GM21515 (cell line): Measurements from ENCODE around the gene FOLR1.
"Not testable (repeated sequence)": the region's sequence is repeated elsewhere in the genome, so short reads cannot be mapped to it uniquely, and the experiment has no call there.

Source experiments
- ATAC-seq: cut with Tn5 transposase; IDR thresholded peaks from one replicate; pipeline ENCODE4 v1.9.1; 2021; ENCODE audit not compliant: unreplicated experiment

FOLR1 gene

DNA sequence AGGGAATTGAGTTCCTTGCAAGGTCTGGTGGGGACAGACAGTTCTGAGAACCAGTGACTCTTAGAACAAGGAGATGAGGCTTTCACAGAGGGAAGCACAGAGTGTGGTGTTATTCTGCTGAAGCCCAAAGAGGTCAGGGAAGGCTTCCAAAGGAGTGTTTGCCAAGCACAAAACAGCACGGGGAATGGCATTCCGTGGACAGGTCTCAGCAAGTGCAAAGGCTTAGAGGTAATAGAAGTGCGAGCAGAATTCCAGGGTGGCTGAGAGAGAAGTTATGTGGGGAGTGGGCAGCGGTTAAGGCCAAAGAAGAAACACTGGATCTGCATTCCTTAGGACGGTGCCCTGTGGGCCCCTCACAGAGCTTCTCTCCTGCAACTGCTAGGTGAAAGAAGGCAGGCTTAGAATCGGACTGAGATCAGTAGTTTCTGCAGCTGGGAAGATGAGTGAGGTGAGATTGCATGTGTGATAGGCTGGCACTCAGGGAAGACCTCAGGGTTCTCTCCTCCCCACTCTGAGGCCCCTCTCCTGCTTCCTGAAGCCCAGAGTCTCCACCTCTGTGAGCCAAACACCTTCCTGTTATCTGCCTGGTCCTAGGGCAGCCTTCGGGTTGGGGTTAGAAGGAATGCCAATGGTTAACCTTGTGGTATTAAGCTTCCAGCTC is 10.9 kb upstream of the FOLR1 start:
- ATAC-seq = not testable (repeated sequence)

DNA sequence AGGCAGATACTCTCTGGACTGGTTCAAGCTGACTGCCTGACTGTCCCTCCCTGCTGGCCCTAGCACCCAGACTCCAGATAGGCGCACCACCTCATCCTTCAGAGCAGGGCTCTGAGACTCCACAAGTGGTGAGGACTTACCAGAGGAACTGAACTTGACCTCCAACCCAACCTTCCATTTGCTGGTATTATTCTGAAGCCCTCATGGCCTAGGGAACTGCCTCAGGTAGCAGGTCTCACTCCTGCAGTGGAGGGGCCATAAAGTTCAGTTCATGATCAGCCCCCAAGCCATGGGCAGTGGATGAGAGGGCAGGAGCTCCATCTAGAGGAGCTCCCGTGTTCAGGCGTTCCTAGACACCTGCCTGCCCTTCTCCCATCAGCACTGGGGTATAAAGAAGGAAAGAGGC is 10.4 kb upstream of the FOLR1 start:
- ATAC-seq = not testable (repeated sequence)

DNA sequence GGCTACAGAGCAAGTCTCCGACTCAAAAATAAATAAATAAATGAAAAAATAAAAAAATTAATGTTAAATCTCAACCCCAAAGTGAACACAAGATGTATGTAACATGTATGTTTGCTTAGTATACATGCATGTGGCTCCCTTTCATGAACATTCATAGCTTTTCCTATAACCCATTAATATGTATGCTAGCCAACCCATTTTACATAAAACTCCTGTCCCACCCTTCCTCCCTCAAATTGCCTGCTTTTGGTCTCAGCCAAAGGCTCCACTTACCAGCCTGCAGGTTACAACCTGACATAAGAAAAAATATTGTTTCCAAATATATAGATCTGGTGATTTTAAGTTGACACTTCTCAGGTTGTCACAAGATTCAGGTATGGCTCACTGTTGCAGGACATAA is 3.7 kb upstream of the FOLR1 start:
- ATAC-seq = no peak

DNA sequence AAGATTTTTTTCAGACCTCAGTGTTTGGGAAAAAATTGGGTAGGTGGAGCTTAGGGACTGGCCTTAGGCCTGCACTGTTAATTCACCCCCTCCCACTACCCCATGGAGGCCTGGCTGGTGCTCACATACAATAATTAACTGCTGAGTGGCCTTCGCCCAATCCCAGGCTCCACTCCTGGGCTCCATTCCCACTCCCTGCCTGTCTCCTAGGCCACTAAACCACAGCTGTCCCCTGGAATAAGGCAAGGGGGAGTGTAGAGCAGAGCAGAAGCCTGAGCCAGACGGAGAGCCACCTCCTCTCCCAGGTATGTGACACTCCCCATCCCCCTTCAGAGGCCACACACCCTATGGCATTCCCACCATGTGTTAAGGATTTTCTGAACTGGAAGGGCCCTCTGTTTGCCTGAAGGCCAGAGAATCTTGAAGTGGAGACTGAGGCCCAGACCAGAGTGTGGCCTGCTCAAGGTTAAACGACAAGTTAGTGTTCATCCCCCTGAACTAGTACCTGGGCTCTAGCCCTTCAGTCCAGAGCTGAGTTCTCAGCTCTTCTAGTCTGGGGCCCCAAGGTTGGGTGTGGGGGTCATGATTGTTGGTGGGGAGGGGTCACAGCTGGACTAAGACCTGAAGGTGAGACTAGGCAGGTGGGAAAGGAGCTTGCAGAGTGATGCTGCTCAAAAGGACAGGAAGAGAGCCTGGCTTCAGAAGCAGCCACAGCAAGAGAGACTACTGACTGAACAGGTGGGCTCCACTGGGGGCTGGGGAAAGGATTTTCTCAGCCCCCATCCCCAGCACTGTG is 2.3 kb upstream of the FOLR1 start:
- ATAC-seq = no peak

DNA sequence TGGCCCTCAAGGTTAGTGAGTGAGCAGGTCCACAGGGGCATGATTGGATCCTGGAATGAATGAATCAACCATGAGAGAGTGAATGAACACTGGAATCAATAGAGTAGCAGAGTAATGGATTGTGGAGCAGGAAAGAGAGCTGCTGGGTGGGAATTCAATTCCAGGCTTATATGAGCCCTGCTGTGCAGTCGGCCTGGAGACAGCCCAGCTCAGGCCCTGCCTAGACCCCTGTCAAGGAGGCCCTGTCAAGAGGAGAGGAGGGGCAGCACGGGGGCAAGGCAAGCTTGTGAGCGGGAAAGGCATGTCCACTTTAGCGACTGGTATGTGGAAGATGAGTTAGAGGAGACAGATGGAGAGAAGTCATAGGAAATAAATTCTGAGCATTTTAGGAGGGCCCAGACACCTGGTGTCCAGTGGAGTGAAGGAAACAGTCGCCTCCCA is 1.3 kb upstream of the FOLR1 start:
- no peak for ATAC-seq

DNA sequence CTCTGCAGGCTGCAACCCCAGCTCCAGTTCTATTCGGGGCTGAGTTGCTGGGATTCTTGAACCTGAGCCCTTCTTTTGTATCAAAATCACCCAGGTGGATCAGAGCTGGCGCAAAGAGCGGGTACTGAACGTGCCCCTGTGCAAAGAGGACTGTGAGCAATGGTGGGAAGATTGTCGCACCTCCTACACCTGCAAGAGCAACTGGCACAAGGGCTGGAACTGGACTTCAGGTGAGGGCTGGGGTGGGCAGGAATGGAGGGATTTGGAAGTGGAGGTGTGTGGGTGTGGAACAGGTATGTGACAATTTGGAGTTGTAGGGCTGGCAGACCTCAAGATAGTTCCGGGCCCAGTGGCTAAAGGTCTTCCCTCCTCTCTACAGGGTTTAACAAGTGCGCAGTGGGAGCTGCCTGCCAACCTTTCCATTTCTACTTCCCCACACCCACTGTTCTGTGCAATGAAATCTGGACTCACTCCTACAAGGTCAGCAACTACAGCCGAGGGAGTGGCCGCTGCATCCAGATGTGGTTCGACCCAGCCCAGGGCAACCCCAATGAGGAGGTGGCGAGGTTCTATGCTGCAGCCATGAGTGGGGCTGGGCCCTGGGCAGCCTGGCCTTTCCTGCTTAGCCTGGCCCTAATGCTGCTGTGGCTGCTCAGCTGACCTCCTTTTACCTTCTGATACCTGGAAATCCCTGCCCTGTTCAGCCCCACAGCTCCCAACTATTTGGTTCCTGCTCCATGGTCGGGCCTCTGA is 3.8 kb downstream of the FOLR1 start:
- ATAC-seq = no peak

DNA sequence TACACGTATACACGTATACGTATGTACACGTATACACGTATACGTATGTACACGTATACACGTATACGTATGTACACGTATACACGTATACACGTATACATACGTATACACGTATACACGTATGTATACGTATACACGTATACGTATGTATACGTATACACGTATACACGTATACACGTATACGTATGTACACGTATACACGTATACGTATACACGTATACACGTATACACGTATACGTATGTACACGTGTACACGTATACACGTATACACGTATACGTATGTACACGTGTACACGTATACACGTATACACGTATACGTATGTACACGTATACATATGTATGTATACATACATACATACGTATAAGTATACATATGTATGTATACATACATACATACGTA is 9.5 kb downstream of the FOLR1 start:
- ATAC-seq = not testable (repeated sequence)

DNA sequence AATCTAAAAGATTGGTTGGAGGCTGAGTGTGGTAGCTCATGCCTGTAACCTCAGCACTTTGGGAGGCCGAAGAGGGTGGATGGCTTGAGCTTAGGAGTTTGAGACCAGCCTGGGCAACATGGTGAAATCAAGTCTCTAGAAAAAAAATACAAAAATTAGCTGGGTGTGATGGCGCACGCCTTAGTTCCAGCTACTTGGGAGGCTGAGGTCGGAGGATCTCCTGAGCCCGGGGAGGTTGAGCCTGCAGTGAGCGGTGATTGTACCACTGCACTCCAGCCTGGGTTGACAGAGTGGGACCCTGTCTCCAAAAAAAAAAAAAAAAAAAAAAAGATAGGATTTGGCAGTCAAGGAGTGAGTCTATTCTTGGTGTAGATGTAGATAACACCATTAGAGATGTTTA is 10.6 kb downstream of the FOLR1 start:
- ATAC-seq = no peak

DNA sequence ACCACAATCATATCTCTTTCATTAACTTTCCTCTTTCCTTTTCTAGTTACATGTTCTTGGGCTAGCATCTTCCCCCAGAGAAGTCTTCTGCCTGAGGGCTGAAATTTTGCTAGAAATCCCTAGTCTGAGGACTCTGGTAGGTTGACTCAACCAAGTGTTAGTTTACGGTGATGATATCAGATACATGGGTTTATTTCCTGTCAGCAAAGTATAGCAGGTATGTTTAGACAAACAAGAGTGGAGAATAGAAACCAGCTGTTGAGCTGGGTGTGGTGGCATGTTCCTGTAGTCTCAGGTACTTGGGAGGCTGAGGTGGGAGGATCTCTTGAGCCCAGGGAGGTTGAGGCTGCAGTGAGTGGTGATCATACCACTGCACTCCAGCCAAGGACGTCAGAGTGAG is 11.2 kb downstream of the FOLR1 start:
- ATAC-seq = no peak

DNA sequence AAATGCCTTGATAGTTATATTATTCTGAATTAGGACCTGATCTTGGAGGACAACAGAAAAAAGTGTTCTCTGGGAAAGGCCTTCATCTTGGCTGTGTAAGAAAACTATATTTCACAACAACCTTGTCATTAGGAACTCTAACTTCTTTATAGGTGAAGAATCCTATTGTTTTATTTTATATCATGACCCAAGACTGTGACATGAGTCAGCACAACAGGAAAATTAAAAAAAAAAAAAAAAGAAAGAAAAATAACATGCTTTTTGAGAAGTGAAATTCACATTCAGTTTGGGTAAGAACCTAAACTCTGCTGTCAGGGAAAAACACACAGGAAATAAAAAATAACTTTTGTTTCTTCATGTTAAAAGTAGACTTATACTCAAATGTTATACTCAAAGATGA is 12.9 kb downstream of the FOLR1 start:
- no peak for ATAC-seq

DNA sequence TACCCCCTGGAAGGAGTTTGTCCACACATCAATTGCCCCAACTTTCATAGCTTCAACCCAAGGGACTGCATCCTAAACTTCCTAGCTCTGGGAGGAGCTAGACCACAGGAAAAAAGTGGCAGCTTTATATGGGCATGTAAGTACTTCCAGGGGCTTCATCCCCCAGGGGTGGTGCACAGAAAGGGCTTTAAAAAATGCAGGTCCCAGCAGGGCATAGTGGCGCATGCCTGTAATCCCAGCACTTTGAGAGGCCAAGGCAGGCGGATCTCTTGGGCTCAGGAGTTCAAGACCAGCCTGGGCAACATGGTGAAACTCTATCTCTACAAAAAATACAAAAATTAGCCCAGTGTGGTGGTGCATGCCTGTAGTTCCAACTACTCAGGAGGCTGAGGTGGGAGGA is 14.9 kb downstream of the FOLR1 start:
- ATAC-seq = not testable (repeated sequence)

DNA sequence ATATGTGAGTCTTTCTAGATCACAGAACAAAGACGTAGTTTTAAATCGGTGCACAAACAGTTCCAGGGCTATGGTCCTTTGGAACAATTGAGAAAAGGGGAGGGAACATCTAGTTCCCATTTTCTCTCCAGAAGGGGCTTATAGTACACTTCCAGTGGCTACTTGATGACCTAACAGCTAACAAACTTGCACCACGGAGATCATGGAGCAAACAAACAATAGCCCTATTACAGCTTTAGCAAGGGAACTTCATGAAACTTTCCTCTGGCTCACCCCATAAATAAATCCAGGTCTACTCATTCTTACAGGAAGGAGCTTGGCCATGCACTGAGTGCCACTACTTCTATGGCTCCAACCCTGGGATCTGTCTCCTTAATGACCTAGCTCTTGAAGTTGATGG is 16.3 kb downstream of the FOLR1 start:
- no peak for ATAC-seq

DNA sequence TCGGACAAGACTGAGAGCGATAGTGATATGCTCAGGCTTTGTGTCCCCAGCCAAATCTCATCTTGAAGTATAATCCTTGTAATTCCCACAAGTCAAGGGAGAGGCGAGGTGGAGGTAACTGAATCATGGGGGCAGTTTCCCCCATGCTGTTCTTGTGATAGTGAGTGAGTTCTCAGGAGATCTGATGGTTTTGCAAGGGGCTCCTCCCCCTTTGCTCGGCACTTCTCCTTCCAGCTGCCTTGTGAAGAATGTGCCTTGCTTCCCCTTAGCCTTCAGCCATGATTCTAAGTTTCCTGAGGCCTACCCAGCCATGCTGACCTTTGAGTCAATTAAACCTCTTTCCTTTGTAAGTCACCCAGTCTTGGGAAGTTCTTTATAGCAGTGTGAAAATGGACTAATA is 17.2 kb downstream of the FOLR1 start:
- no peak for ATAC-seq

DNA sequence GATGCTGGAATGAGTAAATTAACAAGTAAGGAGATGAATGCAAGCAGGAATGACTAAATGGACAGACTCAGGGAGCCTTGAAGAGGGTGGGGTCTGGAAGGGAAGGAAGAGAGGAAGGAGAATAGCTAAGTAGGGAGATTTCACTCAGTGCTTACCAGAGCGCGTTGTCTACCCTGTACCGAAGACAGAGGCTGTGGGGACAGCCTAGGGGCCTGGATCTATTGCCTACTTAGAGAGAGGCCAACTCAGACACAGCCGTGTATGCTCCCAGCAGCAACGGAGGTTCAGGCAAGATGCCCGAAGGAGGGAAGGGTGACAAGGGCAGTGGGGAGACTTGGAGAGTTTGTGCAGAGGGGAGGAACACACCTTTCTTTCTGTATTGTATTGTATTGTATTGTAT is 24.7 kb downstream of the FOLR1 start, which contains the start of gene FOLR2:
FOLR2 (plus strand) TSS at position 157 of the 400 bp plus-strand sequence. CDS start 1,791 bp downstream, outside the sequence.
- ATAC-seq = no peak

DNA sequence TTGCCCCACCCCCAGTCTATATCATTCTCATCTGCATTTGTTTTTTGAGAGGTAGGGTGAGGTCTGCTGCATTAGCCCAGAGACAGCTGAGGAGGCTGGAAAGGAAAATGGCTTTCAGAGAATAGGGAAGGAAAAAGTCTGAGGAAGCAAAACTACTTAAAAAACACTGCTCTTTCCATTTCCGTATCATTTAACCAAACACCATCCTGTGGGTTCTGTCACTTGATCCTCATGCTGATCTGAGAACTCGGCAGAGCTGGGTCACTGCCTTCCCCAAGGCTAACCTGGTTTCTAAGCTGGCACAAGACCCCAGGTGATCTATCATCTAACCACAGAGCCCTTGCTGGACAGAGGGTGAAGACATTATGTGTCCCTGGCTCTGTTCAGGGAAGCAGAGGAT is 25.9 kb downstream of the FOLR1 start:
- ATAC-seq = no peak

DNA sequence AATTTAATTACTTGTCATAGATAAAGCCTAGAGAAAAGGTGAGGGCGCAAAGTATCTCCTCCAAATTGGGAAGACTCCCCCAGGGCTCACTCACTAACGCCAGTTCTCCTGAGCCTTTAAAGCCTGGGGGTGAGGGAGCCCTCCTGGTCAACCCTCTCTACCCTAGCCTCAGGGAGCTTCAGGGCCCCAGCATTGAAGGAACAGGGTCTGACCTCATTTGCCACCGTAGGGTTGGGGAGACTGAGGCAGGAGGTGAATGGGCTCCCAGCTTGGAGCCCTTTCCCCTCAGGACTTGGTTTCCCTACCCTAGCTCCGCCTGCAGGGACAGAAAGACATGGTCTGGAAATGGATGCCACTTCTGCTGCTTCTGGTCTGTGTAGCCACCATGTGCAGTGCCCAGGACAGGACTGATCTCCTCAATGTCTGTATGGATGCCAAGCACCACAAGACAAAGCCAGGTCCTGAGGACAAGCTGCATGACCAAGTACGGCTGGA is 26.4 kb downstream of the FOLR1 start:
- ATAC-seq = no peak

DNA sequence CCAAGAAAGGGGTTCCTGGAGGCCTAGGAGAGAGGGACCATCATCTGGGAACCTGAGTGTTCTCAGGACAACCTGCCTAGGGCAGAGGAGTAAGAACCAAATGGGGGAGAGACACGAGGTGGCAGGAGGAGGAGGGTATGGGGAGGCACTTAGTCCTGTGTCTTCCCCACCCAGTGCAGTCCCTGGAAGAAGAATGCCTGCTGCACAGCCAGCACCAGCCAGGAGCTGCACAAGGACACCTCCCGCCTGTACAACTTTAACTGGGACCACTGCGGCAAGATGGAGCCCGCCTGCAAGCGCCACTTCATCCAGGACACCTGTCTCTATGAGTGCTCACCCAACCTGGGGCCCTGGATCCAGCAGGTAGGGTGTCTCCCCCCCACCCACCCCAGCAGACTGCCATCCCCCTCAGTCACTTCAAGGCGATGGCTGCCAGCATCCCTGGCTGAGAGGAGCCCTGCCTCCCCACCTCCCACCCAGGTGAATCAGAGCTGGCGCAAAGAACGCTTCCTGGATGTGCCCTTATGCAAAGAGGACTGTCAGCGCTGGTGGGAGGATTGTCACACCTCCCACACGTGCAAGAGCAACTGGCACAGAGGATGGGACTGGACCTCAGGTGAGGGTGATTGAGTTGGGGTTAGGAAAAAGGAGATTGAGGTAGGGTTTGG is 28.9 kb downstream of the FOLR1 start:
- no peak for ATAC-seq

DNA sequence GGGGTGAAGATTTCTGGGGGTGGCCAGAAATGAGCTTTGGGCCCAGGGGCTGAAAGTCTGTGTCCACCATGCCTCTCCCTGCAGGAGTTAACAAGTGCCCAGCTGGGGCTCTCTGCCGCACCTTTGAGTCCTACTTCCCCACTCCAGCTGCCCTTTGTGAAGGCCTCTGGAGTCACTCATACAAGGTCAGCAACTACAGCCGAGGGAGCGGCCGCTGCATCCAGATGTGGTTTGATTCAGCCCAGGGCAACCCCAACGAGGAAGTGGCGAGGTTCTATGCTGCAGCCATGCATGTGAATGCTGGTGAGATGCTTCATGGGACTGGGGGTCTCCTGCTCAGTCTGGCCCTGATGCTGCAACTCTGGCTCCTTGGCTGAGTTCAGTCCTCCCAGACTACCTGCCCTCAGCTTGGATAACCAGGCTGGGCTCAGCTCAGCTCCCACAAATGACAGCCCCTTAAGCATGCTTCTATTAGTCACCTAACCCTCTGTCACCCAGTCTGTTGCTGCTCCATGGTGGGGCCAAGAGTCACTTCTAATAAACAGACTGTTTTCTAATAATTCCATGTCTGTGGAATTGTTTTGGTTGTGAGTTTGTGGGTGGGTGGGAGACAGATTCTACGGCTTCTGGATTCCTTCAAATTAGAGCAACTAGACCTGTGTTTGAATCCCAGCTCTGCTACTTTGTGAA is 29.6 kb downstream of the FOLR1 start:
- no peak for ATAC-seq

DNA sequence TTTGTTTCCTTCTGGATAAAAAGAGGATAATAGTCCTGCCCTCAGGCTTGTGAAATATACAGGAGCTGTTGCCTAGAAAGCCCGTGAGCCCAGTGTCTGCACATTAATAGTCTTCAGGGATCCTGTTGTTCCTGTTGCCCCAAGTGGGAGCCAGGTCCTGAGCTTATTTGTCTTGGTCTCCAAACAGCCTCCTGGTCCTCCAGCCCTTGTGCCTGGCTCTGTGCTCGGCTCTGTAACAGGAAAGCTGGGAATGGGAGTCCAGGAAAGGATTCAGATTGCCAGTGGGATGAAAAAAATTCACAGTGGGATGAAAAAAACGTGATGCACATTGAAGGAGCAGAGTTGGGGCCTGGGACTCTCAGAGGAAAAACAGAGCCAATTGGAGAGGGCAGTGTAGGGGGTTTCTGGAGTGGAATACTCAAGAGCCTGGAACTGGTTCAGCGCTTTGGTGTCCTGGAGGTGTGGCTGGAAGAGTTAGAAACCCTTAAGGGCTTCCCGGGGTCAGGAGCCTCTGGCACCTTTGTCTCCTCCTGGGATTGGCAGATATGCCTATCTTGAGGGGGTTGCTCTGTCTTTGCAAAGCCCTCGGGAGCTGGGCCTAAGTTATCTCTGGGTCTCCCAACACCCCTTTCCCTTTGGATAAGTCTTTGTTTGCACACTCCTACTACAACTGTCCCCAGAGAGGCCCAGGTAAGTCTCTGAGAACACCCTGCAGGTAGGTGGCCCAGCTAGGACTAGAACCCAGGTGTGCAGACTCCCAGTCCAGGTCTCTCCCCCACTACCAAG is 30.4 kb downstream of the FOLR1 start:
- ATAC-seq = no peak
